ENCODE results near the gene CHST12.
A peak's percentile ranks its signal among the peaks of the same experiment; 100 is the strongest.

Gene CHST12

GRCh38 chr7:2478800-2479199, 75.4 kb downstream of the CHST12 start:
- TF ChIP-seq MAX (IDR thresholded peaks at IDR 0.05; ENCODE audit: low read depth, low read length) (no peak), POLR2A (IDR thresholded peaks at IDR 0.05; ENCODE audit: extremely low read depth, insufficient read length) (no peak), CTCF (IDR thresholded peaks at IDR 0.05; ENCODE audit: low read depth, low read length) (no peak), MYC (IDR thresholded peaks at IDR 0.05; ENCODE audit: low read depth, low read length) (no peak)
- DNase-seq (ENCODE audit: low read depth), result no peak
- no peak overlapping the region for H3K4me3 ChIP-seq (ENCODE audit: low read depth, low read length)

DNA sequence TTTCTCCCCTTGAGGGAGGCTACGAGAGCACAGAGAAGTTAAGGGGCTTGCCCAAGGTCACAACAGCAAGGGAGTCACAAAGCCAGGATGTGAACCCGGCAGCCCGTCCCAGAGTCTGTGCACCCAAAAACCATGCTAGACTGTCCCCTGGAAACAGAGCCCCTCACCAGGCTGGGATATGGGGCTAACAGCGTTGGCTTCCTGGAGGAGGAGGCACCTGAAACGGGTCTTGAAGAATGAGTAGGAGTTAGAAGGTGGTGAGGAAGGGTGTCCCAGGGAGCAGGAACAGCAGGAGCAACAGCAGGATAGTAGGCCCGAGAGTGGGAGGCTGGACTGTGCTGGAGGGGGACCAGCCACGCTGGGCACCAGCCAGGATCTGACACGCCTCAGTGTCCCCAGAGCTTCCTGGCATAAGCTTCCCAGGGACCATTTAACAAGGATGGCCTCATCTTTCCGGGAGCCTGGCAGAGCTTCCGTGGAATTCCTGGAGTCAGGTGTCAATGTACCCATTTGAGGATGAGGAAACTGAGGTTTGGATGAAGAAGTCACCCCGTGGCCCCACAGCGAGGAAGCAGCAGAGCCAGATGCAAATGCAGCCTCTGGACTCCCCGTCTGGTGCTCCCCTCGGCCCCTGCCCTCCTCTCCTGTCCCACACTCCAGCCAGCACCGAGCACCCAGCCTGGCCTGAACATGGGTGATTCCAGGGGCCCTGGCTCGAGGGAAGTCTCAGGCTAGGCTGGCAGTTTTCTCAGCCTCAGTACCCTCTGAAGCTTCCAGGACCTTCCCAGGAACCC, 76.1 kb downstream of the CHST12 start:
- no peak overlapping the region for H3K4me3 ChIP-seq (ENCODE audit: low read depth, low read length)
- DNase-seq (ENCODE audit: low read depth), result no peak
- TF ChIP-seq POLR2A (IDR thresholded peaks at IDR 0.05; ENCODE audit: extremely low read depth, insufficient read length), result no peak
- TF ChIP-seq CTCF (IDR thresholded peaks at IDR 0.05; ENCODE audit: low read depth, low read length), result no peak
- no peak for TF ChIP-seq MYC (IDR thresholded peaks at IDR 0.05; ENCODE audit: low read depth, low read length)
- no peak for TF ChIP-seq MAX (IDR thresholded peaks at IDR 0.05; ENCODE audit: low read depth, low read length)

- no peak for DNase-seq (ENCODE audit: low read depth)
- TF ChIP-seq MAX (IDR thresholded peaks at IDR 0.05; ENCODE audit: low read depth, low read length), result no peak
- TF ChIP-seq CTCF (IDR thresholded peaks at IDR 0.05; ENCODE audit: low read depth, low read length), result no peak
- TF ChIP-seq POLR2A (IDR thresholded peaks at IDR 0.05; ENCODE audit: extremely low read depth, insufficient read length), result no peak
- no peak for TF ChIP-seq MYC (IDR thresholded peaks at IDR 0.05; ENCODE audit: low read depth, low read length)
Observed at GRCh38 chr7:2480070-2480408, 76.6 kb downstream of the CHST12 start.

GRCh38 chr7:2481195-2481594, 77.8 kb downstream of the CHST12 start:
- DNase-seq (ENCODE audit: low read depth), result no peak
- no peak overlapping the region for H3K4me3 ChIP-seq (ENCODE audit: low read depth, low read length)
- no peak for TF ChIP-seq POLR2A (IDR thresholded peaks at IDR 0.05; ENCODE audit: extremely low read depth, insufficient read length)
- no peak for TF ChIP-seq MAX (IDR thresholded peaks at IDR 0.05; ENCODE audit: low read depth, low read length)

More at GRCh38 chr7:2480070-2480408, 76.6 kb downstream of the CHST12 start:
- H3K4me3 ChIP-seq (ENCODE audit: low read depth, low read length), result no peak overlapping the region

DNA sequence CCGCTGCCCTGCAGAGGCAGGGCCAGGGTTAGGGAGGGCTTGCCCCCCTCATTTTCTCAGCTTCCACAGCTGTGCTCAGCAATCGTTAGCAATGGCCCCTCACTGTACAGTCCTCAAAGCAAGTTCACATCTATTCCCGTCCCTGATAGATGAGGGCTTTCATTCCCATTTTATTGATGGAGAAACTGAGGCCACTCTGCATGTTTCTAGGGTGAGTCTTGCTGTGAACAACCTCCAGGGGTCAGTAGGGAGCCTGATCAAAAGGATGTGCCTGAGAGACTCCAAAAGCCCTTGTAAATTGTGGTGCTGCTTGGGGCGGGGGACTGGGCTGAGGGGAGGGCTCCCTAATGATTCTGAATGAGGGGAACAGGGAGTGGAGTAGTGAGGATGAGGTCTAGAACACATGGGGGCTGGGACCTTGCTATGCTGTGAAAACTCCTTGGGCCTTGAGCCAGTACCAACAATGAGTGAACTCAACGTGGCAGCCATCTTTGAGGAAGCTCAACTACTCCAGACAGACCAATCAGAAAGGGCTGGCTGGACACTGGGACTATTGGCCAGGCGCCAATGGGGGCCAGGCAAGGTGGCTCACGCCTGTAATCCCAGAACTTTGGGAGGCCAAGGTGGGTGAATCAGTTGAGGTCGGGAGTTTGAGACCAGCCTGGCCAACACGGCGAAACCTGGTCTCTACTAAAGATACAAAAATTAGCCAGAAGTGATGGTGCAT, 79.5 kb downstream of the CHST12 start:
- no peak for DNase-seq (ENCODE audit: low read depth)
- H3K4me3 ChIP-seq (ENCODE audit: low read depth, low read length), result no peak overlapping the region
- TF ChIP-seq POLR2A (IDR thresholded peaks at IDR 0.05; ENCODE audit: extremely low read depth, insufficient read length) (no peak), MYC (IDR thresholded peaks at IDR 0.05; ENCODE audit: low read depth, low read length) (no peak), CTCF (IDR thresholded peaks at IDR 0.05; ENCODE audit: low read depth, low read length) (peak; percentile 48), MAX (IDR thresholded peaks at IDR 0.05; ENCODE audit: low read depth, low read length) (no peak)

- DNase-seq (ENCODE audit: low read depth), result no peak
- H3K4me3 ChIP-seq (ENCODE audit: low read depth, low read length), result no peak overlapping the region
- TF ChIP-seq CTCF (IDR thresholded peaks at IDR 0.05; ENCODE audit: low read depth, low read length) (no peak), POLR2A (IDR thresholded peaks at IDR 0.05; ENCODE audit: extremely low read depth, insufficient read length) (no peak), MYC (IDR thresholded peaks at IDR 0.05; ENCODE audit: low read depth, low read length) (no peak), MAX (IDR thresholded peaks at IDR 0.05; ENCODE audit: low read depth, low read length) (no peak)
Observed at GRCh38 chr7:2483494-2483893, 80.1 kb downstream of the CHST12 start.
